ENCODE results near the gene MAP2K2. TPM values are rescaled to one million over a fixed set of nuclear protein-coding genes. Genes with fewer than 3 reads are reported as not detected.
"Not testable (repeated sequence)": the region's sequence is repeated elsewhere in the genome, so short reads cannot be mapped to it uniquely, and the experiment has no call there.

The MAP2K2 gene
- total RNA-seq, 1 experiment from 2014 or later: 185 TPM

DNA sequence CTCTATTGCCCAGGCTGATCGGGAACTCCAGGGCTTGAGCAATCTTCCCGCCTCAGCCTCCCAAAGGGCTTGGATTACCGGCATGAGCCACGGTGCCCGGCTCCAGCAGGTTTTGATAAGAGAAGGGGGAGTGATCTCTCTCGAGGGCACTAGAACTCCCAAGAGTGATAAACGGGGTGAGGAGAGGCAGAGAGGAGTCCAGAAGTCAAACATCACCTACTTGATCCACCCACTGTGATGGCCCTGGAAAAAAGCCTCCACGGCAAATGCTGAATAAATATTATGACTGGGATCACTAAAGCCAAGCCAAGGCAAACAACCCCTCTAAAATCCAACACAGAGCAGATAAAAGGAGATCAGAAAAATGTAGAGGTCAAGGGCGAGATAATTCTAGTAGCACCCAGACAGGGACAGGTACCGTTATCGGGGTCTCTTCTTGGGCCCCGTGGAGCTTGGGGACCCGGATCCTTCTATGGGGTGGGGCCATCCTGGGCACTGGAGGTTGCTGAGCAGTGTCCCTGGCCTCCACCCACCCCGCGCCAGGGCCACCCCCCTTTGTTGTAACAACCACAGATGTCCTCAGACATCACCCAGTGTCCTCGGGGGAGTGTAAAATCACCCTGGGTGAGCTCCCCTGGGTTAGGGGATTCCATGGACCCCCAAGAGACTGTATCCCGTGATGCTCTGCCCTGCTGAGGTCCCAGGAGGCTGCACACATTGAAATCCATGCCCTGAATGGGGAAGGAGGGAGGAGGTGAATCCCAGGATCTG is 25.8 kb upstream of the MAP2K2 start:
- H3K36me3 ChIP-seq (ENCODE audit: insufficient read depth, low read length, poor library complexity, severe bottlenecking): no peaks in the 10 kb centered on the region
- H3K4me1 ChIP-seq (ENCODE audit: insufficient read depth, low read length, poor library complexity, severe bottlenecking): no peaks in the 10 kb centered on the region
- no TSS peak for BruUV-seq (replicated peaks)
- intact Hi-C loops (cut with micrococcal nuclease; ENCODE audit: unreplicated experiment): loop anchor here (10.0 kb wide), 1 partner anchor 55 kb away; no protein-coding TSS in a partner anchor
- no peak overlapping the region for H3K27ac ChIP-seq (ENCODE audit: low read depth, low read length, poor library complexity, severe bottlenecking)
- H3K9me3 ChIP-seq (ENCODE audit: low read depth, low read length, poor library complexity, severe bottlenecking): no peaks in the 10 kb centered on the region
- POLR2A ChIA-PET (ENCODE audit: low non-redundant PET): interaction anchor here (0.7 kb wide), 1 partner anchor 305 kb away, joined by 5 read pairs; no protein-coding TSS in a partner anchor
- no peak overlapping the region for H3K4me3 ChIP-seq (ENCODE audit: low read depth, low read length, poor library complexity, severe bottlenecking)
- TF ChIP-seq, protein P1, sequence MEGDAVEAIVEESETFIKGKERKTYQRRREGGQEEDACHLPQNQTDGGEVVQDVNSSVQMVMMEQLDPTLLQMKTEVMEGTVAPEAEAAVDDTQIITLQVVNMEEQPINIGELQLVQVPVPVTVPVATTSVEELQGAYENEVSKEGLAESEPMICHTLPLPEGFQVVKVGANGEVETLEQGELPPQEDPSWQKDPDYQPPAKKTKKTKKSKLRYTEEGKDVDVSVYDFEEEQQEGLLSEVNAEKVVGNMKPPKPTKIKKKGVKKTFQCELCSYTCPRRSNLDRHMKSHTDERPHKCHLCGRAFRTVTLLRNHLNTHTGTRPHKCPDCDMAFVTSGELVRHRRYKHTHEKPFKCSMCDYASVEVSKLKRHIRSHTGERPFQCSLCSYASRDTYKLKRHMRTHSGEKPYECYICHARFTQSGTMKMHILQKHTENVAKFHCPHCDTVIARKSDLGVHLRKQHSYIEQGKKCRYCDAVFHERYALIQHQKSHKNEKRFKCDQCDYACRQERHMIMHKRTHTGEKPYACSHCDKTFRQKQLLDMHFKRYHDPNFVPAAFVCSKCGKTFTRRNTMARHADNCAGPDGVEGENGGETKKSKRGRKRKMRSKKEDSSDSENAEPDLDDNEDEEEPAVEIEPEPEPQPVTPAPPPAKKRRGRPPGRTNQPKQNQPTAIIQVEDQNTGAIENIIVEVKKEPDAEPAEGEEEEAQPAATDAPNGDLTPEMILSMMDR (conservative IDR thresholded peaks at IDR 0.05; ENCODE audit: low read depth, low read length): no peak
- no peak for TF ChIP-seq EZH2 (IDR thresholded peaks at IDR 0.05; ENCODE audit: borderline replicate concordance, low read depth, low read length, poor library complexity, severe bottlenecking)
- CTCF ChIA-PET: no interaction called here
- no peak for DNase-seq (ENCODE audit: low spot score)
- peaks cover 14% of the 10 kb centered on the region for H3K27me3 ChIP-seq (replicated peaks; ENCODE audit: insufficient read depth, low read depth, low read length, poor library complexity)

DNA sequence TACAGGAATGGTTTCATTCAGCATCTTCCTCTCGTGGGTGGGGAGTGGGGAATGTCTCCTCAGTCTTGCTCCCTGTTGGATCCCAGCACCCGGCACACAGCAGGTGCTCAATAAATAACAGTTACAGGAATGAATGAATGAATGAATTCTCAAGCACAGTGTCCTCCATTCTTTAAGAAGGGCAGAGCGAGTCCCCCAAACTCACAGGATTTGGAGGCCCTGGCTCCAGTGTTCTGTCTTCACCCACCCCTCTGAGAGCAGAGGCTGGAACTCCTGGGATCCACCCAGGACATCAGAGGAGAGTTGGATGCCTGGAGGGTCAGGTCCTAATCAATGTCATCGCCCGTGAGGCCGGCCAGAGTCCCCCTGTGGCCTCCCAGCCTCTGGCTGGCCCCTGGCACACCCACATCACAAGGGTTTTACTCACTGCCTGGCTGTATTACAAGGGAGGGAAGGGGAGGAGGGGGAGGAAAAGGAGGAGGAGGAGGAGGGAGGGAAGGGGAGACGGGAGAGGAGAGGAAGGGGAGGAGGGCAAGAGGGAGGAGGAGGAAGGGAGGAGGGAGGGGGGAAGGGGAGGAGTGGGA is 20.8 kb upstream of the MAP2K2 start:
- no peaks in the 10 kb centered on the region for H3K36me3 ChIP-seq (ENCODE audit: insufficient read depth, low read length, poor library complexity, severe bottlenecking)
- DNase-seq (ENCODE audit: low spot score): no peak
- no TSS peak for BruUV-seq (replicated peaks)
- POLR2A ChIA-PET (ENCODE audit: low non-redundant PET): interaction anchor here (0.7 kb wide), 1 partner anchor 12 kb away, joined by 3 read pairs; no protein-coding TSS in a partner anchor
- no peak overlapping the region for H3K27ac ChIP-seq (ENCODE audit: low read depth, low read length, poor library complexity, severe bottlenecking)
- no peaks in the 10 kb centered on the region for H3K9me3 ChIP-seq (ENCODE audit: low read depth, low read length, poor library complexity, severe bottlenecking)
- H3K4me1 ChIP-seq (ENCODE audit: insufficient read depth, low read length, poor library complexity, severe bottlenecking): no peaks in the 10 kb centered on the region
- H3K4me3 ChIP-seq (ENCODE audit: low read depth, low read length, poor library complexity, severe bottlenecking): no peak overlapping the region
- intact Hi-C loops (cut with micrococcal nuclease; ENCODE audit: unreplicated experiment): loop anchor here (10.0 kb wide), 1 partner anchor 60 kb away; no protein-coding TSS in a partner anchor
- no peak for TF ChIP-seq EZH2 (IDR thresholded peaks at IDR 0.05; ENCODE audit: borderline replicate concordance, low read depth, low read length, poor library complexity, severe bottlenecking)
- TF ChIP-seq, protein P1 (conservative IDR thresholded peaks at IDR 0.05; ENCODE audit: low read depth, low read length): no peak
- CTCF ChIA-PET: no interaction called here
- peaks cover 14% of the 10 kb centered on the region for H3K27me3 ChIP-seq (replicated peaks; ENCODE audit: insufficient read depth, low read depth, low read length, poor library complexity)

DNA sequence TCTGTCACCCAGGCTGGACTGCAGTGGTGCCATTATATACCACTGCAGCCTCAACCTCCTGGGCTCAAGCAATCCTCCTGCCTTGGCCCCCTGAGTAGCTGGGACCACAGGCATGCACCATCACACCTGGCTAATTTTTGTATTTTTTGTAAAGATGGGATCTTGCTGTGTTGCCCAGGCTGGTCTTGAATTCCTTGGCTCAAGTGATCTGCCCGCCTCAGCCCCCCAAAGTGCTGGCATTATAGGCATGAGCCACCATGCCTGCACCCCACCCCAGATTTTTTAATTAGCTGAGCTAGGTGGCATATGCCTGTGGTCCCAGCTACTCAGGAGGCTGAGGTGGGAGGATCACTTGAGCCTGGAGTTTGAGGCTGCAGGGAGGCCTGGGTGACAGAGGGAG is 19.0 kb upstream of the MAP2K2 start:
- DNase-seq (ENCODE audit: low spot score); H3K27ac ChIP-seq (ENCODE audit: low read depth, low read length, poor library complexity, severe bottlenecking); H3K36me3 ChIP-seq (ENCODE audit: insufficient read depth, low read length, poor library complexity, severe bottlenecking); CTCF ChIA-PET; POLR2A ChIA-PET (ENCODE audit: low non-redundant PET); H3K9me3 ChIP-seq (ENCODE audit: low read depth, low read length, poor library complexity, severe bottlenecking); H3K4me1 ChIP-seq (ENCODE audit: insufficient read depth, low read length, poor library complexity, severe bottlenecking); H3K4me3 ChIP-seq (ENCODE audit: low read depth, low read length, poor library complexity, severe bottlenecking); BruUV-seq (replicated peaks): not testable (repeated sequence)
- H3K27me3 ChIP-seq (replicated peaks; ENCODE audit: insufficient read depth, low read depth, low read length, poor library complexity): peaks cover 14% of the 10 kb centered on the region
- intact Hi-C loops (cut with micrococcal nuclease; ENCODE audit: unreplicated experiment): loop anchor here (10.0 kb wide), 1 partner anchor 62 kb away; no protein-coding TSS in a partner anchor
